HG02885 (cell line): ENCODE results near the gene ELAVL3.
"Not testable (repeated sequence)": the region's sequence is repeated elsewhere in the genome, so short reads cannot be mapped to it uniquely, and the experiment has no call there.

Source experiments
- ATAC-seq: cut with Tn5 transposase; IDR thresholded peaks from one replicate; pipeline ENCODE4 v1.9.1; 2021; ENCODE audit warnings: mild to moderate bottlenecking; ENCODE audit not compliant: unreplicated experiment, poor library complexity

Gene ELAVL3

GRCh38 chr19:11489378-11489777 is 8.5 kb upstream of the ELAVL3 start:
- no peak for ATAC-seq

DNA sequence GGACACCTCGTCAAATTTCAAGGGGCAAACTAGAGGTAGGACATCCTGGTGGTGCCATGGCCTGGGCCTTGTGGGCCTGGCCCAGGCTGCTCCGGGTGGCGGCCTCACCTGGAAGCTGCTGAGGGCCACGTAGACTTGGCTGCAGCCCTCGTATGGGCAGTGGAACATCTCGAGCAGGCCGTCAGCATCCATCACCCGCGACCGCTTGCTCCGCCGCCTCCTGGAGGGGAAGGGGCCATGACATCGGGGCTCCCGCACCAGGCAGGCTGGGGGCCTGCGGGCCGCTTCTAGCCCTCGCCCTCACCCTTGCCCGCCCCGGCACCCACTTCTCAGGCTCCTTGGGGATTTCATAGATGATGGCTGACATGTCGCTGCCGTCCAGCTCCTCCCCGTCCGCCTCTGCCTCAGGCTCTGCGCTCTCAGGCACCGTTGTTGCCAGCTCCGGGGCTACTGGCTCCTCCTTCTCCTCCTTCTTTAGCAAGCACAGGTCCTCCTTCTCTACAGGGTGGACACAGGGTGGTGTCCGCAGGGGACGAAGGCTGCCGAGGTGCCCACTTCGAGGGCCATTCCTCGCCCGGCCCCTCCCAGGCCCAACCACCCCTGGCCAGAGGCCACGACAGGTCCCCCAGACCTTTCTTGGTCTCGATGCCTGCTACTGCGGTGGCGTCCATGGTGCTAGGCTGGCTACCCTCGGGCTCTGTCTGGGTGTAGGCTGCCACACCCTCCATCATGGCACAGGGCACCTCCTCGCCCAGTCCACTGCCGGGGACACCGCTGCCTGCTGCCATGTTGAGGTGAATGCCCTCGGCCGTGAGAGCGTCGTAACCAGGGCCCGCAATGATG is 6.0 kb upstream of the ELAVL3 start:
- no peak for ATAC-seq

DNA sequence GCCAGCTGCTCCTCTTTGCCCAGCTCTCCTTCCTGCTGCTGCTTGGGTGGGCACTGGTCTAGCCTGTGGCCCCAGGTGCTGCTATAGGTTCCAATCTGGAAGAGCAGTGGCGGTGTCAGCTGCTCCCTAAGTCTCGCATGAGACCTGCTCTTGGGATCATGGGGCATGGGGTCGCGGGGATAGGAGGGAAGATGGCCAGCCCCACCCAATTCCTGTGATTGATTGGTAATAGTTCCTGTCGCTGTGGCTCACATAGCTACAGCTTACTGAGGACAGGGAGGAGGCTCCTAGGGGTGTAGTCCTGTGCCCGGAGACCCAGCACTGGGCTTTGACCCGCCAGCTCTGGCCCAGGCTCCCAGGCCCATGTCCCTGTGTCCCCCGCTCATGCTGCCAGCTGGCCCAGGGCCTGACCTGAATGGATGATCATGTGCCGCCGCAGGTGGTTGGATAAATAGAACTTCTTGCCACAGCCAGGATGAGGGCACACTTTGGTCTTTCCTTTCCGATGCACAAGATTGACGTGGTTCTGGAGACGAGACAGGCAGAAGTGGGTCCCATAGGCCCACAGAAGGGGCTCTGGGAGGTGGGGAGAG is 4.5 kb upstream of the ELAVL3 start:
- no peak for ATAC-seq

DNA sequence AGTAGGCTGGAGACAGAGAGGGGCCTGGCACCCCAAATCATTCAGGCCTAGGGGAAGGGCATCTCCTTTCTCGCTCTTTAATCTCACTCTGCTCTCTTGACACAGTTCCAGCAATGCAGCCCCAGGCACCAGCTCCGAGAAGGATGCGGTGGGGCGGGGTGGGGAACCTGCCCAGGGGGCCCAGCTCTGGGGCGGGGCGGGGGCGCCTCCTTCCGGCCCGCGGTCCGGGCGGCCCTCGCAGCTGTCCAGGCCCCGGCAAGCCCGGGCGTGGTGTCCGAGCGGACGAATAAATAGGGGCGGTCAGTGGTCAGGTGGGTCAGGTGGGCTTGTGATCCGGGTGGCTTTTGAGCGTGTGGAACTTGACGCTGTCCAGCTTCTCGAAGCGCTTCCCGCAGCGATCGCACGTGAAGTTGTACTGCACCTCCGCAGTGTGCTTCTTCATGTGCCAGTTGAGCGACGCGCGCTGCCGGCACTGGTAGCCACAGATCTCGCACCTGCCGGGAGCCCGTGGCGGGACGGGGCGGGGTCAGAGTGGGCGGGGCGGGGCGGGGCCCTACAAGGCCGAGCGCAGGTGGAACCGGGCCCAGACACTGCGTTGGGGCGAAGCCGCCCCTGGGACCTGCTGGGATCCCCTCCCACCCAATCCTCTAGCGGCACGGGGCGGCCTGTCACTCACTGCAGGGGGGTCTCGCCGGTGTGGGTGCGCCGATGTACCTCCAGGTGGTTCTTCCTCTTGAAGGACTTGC is 2.7 kb upstream of the ELAVL3 start:
- ATAC-seq = no peak

DNA sequence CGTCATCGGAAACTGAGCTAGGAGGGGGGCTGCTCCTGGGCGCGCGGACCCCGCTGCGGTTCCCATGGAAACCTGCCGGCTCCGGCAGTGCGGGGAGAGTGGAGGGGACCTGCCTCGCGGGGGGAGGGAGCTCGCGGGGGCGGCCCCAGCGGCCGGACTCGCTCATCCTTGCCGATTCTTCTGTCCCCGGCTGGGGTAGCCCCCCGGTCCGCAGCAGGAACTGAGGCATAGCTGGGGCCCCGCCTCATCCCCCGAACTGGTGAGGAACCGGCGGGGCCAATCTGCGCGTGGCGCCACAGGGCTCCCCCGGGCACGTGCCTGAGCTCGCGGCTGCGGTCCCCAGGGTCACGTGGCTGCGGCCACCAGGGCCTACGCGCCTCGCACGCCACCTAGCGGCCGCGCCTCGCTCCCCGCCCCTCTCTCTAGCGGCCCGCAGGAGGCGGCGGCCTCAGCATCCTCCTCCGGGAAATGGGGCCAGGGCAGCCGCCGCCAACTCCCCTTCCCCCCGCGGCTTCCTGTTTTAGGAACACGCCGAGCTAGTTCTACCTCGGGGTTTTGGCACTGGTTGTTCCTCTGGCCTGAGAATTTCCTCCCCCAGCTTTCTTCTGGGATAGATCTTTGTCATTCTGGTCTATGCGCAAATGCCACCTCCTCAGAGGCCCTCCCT is 1.7 kb upstream of the ELAVL3 start:
- ATAC-seq = peak; percentile 67

- ATAC-seq = peak; percentile 63
These were observed 913 bp upstream of the ELAVL3 start for GRCh38 chr19:11481534-11482383.

DNA sequence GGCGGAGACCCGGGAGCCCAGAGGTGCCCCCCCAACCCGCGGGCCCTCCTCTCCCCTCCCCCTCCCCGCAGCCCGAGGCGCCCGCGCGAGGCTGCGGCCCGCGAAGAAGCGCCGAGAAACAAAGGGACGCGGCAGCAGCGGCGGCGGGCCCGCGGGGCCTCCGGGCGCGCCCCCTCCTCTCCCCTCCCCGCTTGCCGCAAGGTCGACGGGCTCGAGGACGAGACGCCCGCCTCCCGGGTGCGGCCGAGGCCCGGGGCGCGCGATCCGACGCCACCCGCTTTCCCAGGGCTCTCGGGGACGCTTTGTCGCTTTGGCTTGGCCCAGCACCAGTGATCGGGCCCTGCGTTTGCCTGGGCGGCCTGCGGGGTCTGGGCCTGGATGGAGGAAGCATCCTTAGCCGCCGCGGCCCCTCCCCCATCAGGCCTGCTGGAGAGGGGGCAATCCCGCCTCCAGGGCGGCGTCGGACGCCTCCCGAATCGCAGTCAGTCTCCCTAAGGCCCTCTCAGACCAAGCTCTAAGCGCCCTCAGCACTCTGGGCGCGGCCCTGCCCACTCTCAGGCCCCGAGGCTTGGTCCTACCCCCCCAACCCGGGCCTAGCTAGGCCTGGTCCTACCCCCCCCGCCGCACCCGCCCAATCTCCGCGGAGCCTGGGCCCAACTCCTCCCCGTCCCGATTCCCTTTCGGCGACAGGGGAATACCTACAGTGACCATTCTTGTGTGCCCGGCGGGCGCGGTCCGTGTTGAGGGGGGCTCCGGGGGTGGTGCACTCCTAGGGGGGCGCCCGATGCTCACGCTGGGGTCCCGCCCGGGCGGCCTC is 740 bp downstream of the ELAVL3 start:
- ATAC-seq = no peak

GRCh38 chr19:11479090-11479897 is 1.6 kb downstream of the ELAVL3 start:
- no peak for ATAC-seq

DNA sequence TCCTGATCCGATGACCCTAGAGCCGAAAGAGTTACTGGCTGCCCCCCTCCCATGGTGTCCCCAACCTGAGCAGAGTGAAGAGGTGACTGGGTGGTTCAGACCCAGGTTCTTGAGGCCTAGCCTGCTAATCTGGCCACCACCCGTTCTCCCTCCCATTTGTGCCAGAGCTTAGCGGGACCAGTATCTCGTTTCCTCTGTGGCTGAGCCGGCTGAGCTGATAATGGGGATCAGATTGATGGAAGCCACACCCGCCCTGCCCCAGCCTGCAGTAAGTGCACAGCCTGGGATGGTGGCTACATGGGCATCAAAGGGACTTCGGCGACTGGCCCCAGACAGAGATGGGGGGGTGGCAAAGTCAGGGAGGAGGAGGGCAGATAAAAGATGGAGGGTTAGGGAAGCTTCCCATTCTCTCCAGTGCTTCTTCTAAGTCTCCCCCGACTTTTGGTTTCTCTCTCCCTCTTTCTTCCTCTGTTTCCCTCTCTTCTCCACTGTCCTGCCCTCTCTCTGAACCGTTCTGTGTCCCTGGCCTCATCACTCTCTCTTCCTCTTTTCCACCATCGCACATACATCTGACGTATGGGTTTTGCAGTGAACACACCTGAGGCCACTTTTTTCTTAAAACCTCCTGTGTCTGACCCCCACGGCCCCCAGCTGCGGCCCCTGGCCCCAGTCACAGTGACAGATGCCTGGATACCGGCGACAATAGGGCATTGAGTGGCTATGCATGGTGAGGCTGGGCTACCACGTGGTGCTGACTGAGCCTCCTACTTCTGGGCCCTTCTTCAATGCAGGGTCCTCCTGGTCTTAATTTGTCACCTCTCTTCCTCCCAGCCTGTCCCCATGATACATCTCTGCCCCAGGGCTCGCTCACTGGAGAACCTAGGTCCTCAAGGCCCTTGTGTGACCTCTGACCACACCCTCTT is 2.4 kb downstream of the ELAVL3 start:
- ATAC-seq = no peak

- no peak for ATAC-seq
These were observed 5.0 kb downstream of the ELAVL3 start for GRCh38 chr19:11475861-11476260.

- not testable (repeated sequence) for ATAC-seq
These were observed 5.5 kb downstream of the ELAVL3 start for GRCh38 chr19:11475343-11475742.

- ATAC-seq = no peak
These were observed 7.1 kb downstream of the ELAVL3 start for GRCh38 chr19:11473725-11474124.

GRCh38 chr19:11468266-11468845 is 12.5 kb downstream of the ELAVL3 start:
- ATAC-seq = not testable (repeated sequence)

DNA sequence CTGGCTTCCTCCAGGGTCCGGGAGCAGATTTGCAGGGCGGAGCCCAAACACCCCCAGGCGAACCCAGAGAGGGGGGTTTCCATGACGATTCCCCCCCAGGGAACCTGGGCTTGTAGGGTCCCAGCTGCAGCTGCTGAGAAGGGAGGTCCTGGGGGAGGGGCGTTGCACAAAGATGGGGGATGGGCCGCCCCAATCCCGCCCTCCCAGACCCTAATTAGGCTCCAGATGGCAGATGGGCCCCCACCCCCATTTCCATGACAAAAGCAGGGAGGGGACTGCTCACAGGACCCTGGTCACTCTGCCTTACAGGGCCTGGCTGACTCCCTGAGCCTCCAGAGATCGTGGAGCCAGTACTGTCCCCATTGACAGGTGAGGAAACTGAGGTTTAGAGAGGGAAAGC is 15.2 kb downstream of the ELAVL3 start:
- no peak for ATAC-seq

DNA sequence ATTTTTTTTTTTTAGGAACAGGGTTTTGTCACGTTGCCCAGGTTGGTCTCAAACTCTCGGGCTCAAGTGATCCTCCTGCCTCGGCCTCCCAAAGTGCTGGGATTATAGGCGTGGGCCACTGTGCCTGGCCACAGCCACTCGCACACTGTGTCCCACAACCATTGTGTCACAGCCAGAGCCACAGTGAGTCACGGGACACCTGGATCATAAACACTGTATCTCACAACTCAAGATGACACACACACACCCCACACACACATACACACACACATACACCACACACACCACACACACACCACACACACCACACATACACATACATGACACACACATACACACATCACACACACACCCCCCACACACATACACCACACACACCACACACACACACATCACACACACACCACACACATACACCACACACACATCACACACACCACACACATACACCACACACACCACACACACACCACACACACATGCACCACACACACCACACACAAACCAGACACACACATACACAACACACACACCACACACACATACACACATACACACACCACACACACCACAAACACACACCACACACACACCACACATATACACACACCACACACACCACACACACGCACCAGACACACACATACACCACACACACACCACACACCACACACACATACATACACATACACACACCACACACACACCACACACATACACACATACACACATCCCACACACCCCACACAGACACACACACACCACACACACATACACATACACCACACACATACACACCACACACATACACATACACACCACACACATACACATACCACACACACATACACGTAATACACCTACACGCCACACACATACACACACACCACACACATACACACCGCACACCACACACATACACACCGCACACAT is 16.2 kb downstream of the ELAVL3 start:
- ATAC-seq = no peak

DNA sequence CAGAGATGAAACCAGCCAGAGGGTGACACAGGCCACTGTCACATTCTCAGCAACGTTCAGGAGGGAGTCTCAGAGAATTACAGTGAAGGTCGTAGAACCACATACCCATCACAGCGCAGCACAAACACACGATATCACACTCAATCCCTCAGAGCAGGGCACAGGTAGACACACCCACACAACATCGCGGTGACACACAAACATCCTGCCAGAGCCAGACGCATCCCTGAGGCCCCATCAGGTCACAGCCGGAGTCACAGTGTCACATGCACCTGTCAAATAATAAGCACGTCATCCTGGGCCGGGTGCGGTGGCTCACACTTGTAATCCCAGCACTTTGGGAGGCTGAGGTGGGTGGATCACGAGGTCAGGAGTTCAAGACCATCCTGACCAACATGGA is 17.5 kb downstream of the ELAVL3 start:
- no peak for ATAC-seq
